GM23248 (cell line): ENCODE data around the gene POU3F3.

Source experiments
- EZH2 ChIP-seq: fragments of 200-600 bp; sonication (generic); IDR thresholded peaks from 2 replicates; pipeline ENCODE4 v1.6.1; 2018; ENCODE audit warnings: antibody characterized with exemption, mild to moderate bottlenecking; ENCODE audit not compliant: insufficient read depth, poor library complexity, severe bottlenecking
- EZH2phosphoT487 ChIP-seq: fragments of 200-600 bp; sonication (generic); IDR thresholded peaks from 2 replicates; pipeline ENCODE4 v1.6.1; 2018; ENCODE audit warnings: antibody characterized with exemption, moderate library complexity, mild to moderate bottlenecking, low read depth; ENCODE audit not compliant: insufficient read depth

DNA sequence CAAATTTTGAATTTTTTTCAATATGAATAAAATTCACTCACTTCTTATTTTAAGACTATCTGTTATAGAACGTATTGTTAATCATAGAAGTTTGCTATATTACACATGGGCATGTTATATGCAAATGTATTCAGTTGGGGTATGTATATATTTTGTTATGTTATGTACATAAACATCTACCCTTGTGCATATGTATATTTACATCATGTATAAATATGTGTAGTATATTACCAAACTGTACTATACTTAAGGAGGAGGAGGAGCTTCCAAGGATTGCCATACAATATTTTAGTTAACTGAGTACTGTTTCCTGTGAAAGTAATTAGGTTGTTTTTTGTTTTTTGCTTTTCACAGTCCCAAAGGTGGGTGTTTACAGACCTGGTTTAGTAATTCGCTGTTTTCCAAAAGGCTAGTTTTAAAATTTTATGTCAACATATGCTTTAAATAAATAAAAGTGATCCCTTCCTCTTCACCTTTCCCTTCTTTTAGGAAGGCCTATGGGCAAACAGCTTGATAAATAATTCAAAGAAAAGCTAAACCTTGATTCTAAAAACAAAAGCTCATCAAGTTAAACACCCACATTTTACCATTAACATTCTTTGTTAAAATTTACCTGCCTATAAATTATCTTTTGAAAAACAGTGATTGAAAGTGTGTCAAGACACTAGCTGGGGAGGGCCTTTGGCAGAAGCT, 12.9 kb upstream of the POU3F3 start:
- TF ChIP-seq EZH2 (no peak), EZH2phosphoT487 (no peak)
